ENCODE data around the gene STARD5.

Gene STARD5

DNA sequence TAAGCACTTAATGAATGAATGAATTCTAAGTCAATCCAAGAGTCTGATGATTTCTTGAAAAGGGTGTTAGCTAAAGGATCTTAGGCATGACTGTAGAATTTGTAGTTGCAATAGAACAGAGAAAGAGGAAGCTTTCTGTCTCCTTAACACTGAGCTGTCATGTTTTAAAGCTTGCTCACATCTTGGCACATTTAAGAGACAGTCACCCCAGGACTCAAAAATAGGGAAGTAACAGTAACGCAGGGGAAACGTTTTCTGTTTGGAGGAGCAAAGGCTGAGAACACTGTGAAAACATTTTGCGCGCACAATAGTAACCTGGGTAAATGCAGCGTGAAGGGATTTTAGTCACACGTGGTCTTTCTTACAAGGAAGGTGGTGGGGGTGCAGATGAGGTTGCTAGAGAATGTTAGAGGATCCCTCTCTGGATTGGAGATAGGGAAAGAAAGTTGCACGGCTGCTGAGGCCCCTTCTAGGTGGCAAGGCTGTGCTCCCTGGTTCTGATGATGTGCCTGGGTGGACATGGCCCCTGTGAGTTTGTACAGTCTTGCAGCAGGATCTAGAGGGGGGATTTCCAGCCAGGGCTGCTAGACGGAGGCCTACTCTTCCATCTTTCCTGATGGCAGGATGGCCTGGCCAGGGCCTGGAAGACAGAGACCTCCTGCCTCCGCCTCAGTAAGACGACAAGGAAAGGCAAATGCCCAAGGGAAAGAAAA, 12.0 kb downstream of the STARD5 start:
- DNase-seq (ENCODE audit: low read depth) = no peak

GRCh38 chr15:81310480-81310879, 13.5 kb downstream of the STARD5 start:
- no peak for DNase-seq (ENCODE audit: low read depth)
- Histone ChIP-seq H3K9me3 (ENCODE audit: control insufficient read depth, low read length) (no peaks in the 10 kb centered on the region), H3K9ac (ENCODE audit: low read length) (no peak overlapping the region), H3K36me3 (ENCODE audit: control insufficient read depth, insufficient read depth, low read length, severe bottlenecking) (peaks cover 9% of the 10 kb centered on the region), H3K27me3 (replicated peaks; ENCODE audit: control insufficient read depth, insufficient read depth, low read length) (no peaks in the 10 kb centered on the region), H3K4me1 (ENCODE audit: control insufficient read depth, insufficient read depth, low read length) (peaks cover 42% of the 10 kb centered on the region), H3K4me3 (ENCODE audit: low read length) (no peak overlapping the region)

More for the DNA sequence above, 12.0 kb downstream of the STARD5 start:
- Histone ChIP-seq H3K4me1 (ENCODE audit: control insufficient read depth, insufficient read depth, low read length) (peaks cover 42% of the 10 kb centered on the region), H3K4me3 (ENCODE audit: low read length) (no peak overlapping the region), H3K9me3 (ENCODE audit: control insufficient read depth, low read length) (no peaks in the 10 kb centered on the region), H3K27me3 (replicated peaks; ENCODE audit: control insufficient read depth, insufficient read depth, low read length) (no peaks in the 10 kb centered on the region), H3K9ac (ENCODE audit: low read length) (peak overlapping the region; percentile 17), H3K36me3 (ENCODE audit: control insufficient read depth, insufficient read depth, low read length, severe bottlenecking) (no peaks in the 10 kb centered on the region)

- Histone ChIP-seq H3K4me1 (ENCODE audit: control insufficient read depth, insufficient read depth, low read length) (peaks cover 42% of the 10 kb centered on the region), H3K27me3 (replicated peaks; ENCODE audit: control insufficient read depth, insufficient read depth, low read length) (no peaks in the 10 kb centered on the region), H3K9ac (ENCODE audit: low read length) (no peak overlapping the region), H3K36me3 (ENCODE audit: control insufficient read depth, insufficient read depth, low read length, severe bottlenecking) (peaks cover 9% of the 10 kb centered on the region), H3K4me3 (ENCODE audit: low read length) (no peak overlapping the region), H3K9me3 (ENCODE audit: control insufficient read depth, low read length) (no peaks in the 10 kb centered on the region)
- DNase-seq (ENCODE audit: low read depth) = no peak
Measured at GRCh38 chr15:81309647-81310450, 14.1 kb downstream of the STARD5 start.

GRCh38 chr15:81308260-81308659, 15.7 kb downstream of the STARD5 start:
- Histone ChIP-seq H3K9me3 (ENCODE audit: control insufficient read depth, low read length) (no peaks in the 10 kb centered on the region), H3K9ac (ENCODE audit: low read length) (no peak overlapping the region), H3K36me3 (ENCODE audit: control insufficient read depth, insufficient read depth, low read length, severe bottlenecking) (peaks cover 17% of the 10 kb centered on the region), H3K4me3 (ENCODE audit: low read length) (no peak overlapping the region), H3K4me1 (ENCODE audit: control insufficient read depth, insufficient read depth, low read length) (peaks cover 39% of the 10 kb centered on the region), H3K27me3 (replicated peaks; ENCODE audit: control insufficient read depth, insufficient read depth, low read length) (no peaks in the 10 kb centered on the region)
- DNase-seq (ENCODE audit: low read depth) = no peak

DNA sequence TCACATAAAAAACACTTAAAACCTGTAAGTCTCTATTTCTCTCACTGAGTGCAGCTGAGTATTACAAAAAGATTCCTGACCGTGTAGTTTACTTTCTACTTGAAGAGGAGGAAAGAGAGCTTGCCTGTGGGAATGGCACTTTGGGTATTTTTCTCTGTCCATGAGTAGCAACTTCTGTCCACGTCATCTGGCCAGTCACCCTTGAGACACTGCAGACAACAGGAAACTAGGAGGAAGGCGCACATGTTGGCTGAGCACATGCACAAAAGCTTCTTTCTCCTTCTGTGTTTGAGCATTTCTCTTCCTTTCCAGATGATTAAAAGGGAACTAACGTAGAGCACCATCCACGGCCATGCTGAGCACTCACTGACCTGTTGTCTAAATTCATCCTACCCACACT, 19.7 kb downstream of the STARD5 start:
- no peak overlapping the region for H3K9ac ChIP-seq (ENCODE audit: low read length)
- H3K27me3 ChIP-seq (replicated peaks; ENCODE audit: control insufficient read depth, insufficient read depth, low read length) = no peaks in the 10 kb centered on the region
- peaks cover 15% of the 10 kb centered on the region for H3K4me1 ChIP-seq (ENCODE audit: control insufficient read depth, insufficient read depth, low read length)
- no peak for DNase-seq (ENCODE audit: low read depth)
- H3K9me3 ChIP-seq (ENCODE audit: control insufficient read depth, low read length) = no peaks in the 10 kb centered on the region
- no peak overlapping the region for H3K4me3 ChIP-seq (ENCODE audit: low read length)
- peaks cover 43% of the 10 kb centered on the region for H3K36me3 ChIP-seq (ENCODE audit: control insufficient read depth, insufficient read depth, low read length, severe bottlenecking)

- Histone ChIP-seq H3K9me3 (ENCODE audit: control insufficient read depth, low read length) (no peaks in the 10 kb centered on the region), H3K27me3 (replicated peaks; ENCODE audit: control insufficient read depth, insufficient read depth, low read length) (no peaks in the 10 kb centered on the region), H3K36me3 (ENCODE audit: control insufficient read depth, insufficient read depth, low read length, severe bottlenecking) (peaks cover 49% of the 10 kb centered on the region), H3K9ac (ENCODE audit: low read length) (no peak overlapping the region), H3K4me3 (ENCODE audit: low read length) (no peak overlapping the region), H3K4me1 (ENCODE audit: control insufficient read depth, insufficient read depth, low read length) (peaks cover 14% of the 10 kb centered on the region)
- no peak for DNase-seq (ENCODE audit: low read depth)
Measured at GRCh38 chr15:81303244-81304225, 20.4 kb downstream of the STARD5 start.

DNA sequence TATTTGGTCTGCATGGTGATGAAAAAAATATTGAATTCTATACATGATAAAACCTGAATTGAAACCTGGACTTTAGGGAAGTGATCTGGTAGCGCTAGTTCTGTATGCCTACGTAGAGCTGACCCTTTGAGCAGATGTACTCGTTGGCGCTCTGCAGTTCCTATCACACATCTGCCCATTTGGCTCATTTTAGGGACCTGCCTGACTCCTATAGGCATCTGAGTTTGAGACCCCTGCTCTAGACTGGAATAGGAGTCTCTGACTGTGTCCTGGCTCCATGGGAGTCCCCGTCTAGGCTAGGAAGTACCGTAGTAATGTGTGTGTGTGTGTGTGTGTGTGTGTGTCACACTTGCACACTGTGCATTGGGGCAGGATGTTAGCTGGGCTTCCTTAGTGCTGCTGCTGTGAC, 21.2 kb downstream of the STARD5 start:
- no peak overlapping the region for H3K9ac ChIP-seq (ENCODE audit: low read length)
- H3K9me3 ChIP-seq (ENCODE audit: control insufficient read depth, low read length) = no peaks in the 10 kb centered on the region
- H3K4me1 ChIP-seq (ENCODE audit: control insufficient read depth, insufficient read depth, low read length) = peaks cover 6% of the 10 kb centered on the region
- H3K36me3 ChIP-seq (ENCODE audit: control insufficient read depth, insufficient read depth, low read length, severe bottlenecking) = peaks cover 54% of the 10 kb centered on the region
- no peak for DNase-seq (ENCODE audit: low read depth)
- no peak overlapping the region for H3K4me3 ChIP-seq (ENCODE audit: low read length)
- no peaks in the 10 kb centered on the region for H3K27me3 ChIP-seq (replicated peaks; ENCODE audit: control insufficient read depth, insufficient read depth, low read length)

DNA sequence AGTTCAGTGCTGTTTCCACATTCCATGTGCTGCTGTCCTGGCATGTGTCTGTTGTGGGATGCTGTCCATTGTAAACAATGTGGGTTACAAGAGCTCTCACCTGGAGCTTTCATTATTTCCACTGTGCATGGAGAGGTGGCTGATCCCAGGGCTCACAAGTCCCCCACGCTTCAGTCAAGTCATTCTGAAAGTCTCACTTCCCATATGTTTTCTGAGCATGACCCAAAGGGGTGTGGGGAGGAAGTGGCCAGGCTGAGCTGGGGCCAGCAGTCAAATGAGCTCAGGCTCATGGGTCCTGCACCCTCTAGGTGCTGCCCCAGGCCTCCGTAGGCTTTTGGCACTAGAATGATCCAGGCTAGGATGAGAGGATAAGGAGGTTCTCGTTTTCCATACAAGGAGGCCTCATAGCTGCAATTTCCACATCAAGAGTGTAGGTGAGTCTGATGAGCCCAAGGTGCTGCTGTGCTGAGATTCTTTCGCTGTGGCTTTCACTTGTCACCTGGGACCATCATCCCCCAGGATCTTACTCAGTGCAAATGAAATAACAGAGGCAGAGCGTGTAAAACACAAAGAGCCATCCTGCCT, 22.0 kb downstream of the STARD5 start:
- no peaks in the 10 kb centered on the region for H3K27me3 ChIP-seq (replicated peaks; ENCODE audit: control insufficient read depth, insufficient read depth, low read length)
- DNase-seq (ENCODE audit: low read depth) = no peak
- no peak overlapping the region for H3K4me3 ChIP-seq (ENCODE audit: low read length)
- H3K4me1 ChIP-seq (ENCODE audit: control insufficient read depth, insufficient read depth, low read length) = peaks cover 7% of the 10 kb centered on the region
- no peaks in the 10 kb centered on the region for H3K9me3 ChIP-seq (ENCODE audit: control insufficient read depth, low read length)
- H3K36me3 ChIP-seq (ENCODE audit: control insufficient read depth, insufficient read depth, low read length, severe bottlenecking) = peaks cover 60% of the 10 kb centered on the region
- no peak overlapping the region for H3K9ac ChIP-seq (ENCODE audit: low read length)

DNA sequence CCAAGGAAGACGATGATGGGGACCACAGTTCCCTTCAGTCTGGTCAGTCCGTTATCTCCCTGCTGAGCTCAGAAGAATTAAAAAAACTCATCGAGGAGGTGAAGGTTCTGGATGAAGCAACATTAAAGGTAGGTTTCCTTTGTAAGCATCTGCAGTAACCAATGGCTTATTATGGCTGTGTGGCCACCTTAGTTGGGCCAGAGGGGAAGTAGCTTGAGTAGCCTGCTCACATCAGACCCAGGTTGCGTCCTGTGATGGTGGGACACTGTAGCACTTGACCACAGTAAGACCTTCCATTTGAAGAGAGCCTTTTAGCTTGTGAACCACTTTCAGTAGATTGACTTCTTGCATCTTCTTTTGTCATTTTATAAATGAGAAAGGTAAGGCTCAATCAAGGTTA, 22.6 kb downstream of the STARD5 start:
- no peaks in the 10 kb centered on the region for H3K9me3 ChIP-seq (ENCODE audit: control insufficient read depth, low read length)
- H3K4me3 ChIP-seq (ENCODE audit: low read length) = no peak overlapping the region
- DNase-seq (ENCODE audit: low read depth) = no peak
- peaks cover 7% of the 10 kb centered on the region for H3K4me1 ChIP-seq (ENCODE audit: control insufficient read depth, insufficient read depth, low read length)
- H3K36me3 ChIP-seq (ENCODE audit: control insufficient read depth, insufficient read depth, low read length, severe bottlenecking) = peaks cover 59% of the 10 kb centered on the region
- no peaks in the 10 kb centered on the region for H3K27me3 ChIP-seq (replicated peaks; ENCODE audit: control insufficient read depth, insufficient read depth, low read length)
- H3K9ac ChIP-seq (ENCODE audit: low read length) = no peak overlapping the region

- Histone ChIP-seq H3K27me3 (replicated peaks; ENCODE audit: control insufficient read depth, insufficient read depth, low read length) (no peaks in the 10 kb centered on the region), H3K9ac (ENCODE audit: low read length) (no peak overlapping the region), H3K9me3 (ENCODE audit: control insufficient read depth, low read length) (no peaks in the 10 kb centered on the region), H3K36me3 (ENCODE audit: control insufficient read depth, insufficient read depth, low read length, severe bottlenecking) (peaks cover 52% of the 10 kb centered on the region), H3K4me1 (ENCODE audit: control insufficient read depth, insufficient read depth, low read length) (peaks cover 13% of the 10 kb centered on the region), H3K4me3 (ENCODE audit: low read length) (no peak overlapping the region)
- no peak for DNase-seq (ENCODE audit: low read depth)
Measured at GRCh38 chr15:81299630-81300273, 24.2 kb downstream of the STARD5 start.

Data from adipocyte (in vitro differentiated cells).